Mammary epithelial cell (primary cell): ENCODE results near the gene FRMD8.

Source experiments
- CTCF ChIP-seq, 2 donors: IDR thresholded peaks in 1 of 2; conservative IDR thresholded peaks in 1 of 2; 2 replicates each; pipeline ENCODE4 v1.5.1; 2011 to 2012; ENCODE audit warnings: inconsistent platforms in 2 of 2, low read length in 2 of 2, mild to moderate bottlenecking in 2 of 2, control low read depth in 1 of 2, low read depth in 1 of 2; ENCODE audit not compliant: insufficient read depth in 1 of 2; ENCODE audit errors: extremely low read depth in 1 of 2
- EZH2 ChIP-seq: IDR thresholded peaks from 2 replicates; pipeline ENCODE4 v1.6.1; 2012; ENCODE audit warnings: low read length, inconsistent platforms, borderline replicate concordance

GRCh38 chr11:65430406-65431217 lies 44.2 kb downstream of the FRMD8 start:
- TF ChIP-seq CTCF (conservative IDR thresholded peaks at IDR 0.05 in 1 of 2, IDR thresholded peaks at IDR 0.05 in 1 of 2; ENCODE audit: extremely low read depth in 1 of 2, insufficient read depth in 1 of 2, low read depth in 1 of 2, low read length in 2 of 2) (no peak), EZH2 (no peak)
